HEK293T (cell line): ENCODE data around the gene XPO5.

Experiments used
- ELF4 ChIP-seq: fragments of 450-650 bp; IDR thresholded peaks from 2 replicates; pipeline ENCODE4 v1.6.1; 2017; ENCODE audit warnings: antibody characterized with exemption
- FOXA1 ChIP-seq: fragments of 450-650 bp; IDR thresholded peaks from 2 replicates; pipeline ENCODE4 v1.6.1; 2016; ENCODE audit warnings: mild to moderate bottlenecking
- FOXK2 ChIP-seq: fragments of 450-650 bp; IDR thresholded peaks from 2 replicates; pipeline ENCODE4 v1.6.1; 2016; ENCODE audit warnings: mild to moderate bottlenecking
- LEF1 ChIP-seq: fragments of 450-650 bp; IDR thresholded peaks from 2 replicates; pipeline ENCODE4 v1.6.1; 2017; ENCODE audit warnings: mild to moderate bottlenecking, borderline replicate concordance

- no peak for TF ChIP-seq ELF4
- no peak for TF ChIP-seq FOXA1
- TF ChIP-seq LEF1 = no peak
- no peak for TF ChIP-seq FOXK2
Observed at GRCh38 chr6:43497689-43498088, 78.1 kb downstream of the XPO5 start.
